GM18951 (cell line): Measurements from ENCODE around the gene CLCNKA.

Experiments
- POLR2A ChIP-seq: IDR thresholded peaks from 4 replicates; pipeline ENCODE4 v1.6.1; 2011; ENCODE audit warnings: mild to moderate bottlenecking; ENCODE audit not compliant: insufficient read length, insufficient read depth; ENCODE audit errors: extremely low read depth
- in situ Hi-C: fragments of 300-500 bp; cut with MboI; formaldehyde crosslinking; loops from one replicate; pipeline ENCODE4 v1.12.0; 2022; ENCODE audit warnings: low sequenced_read_pairs, mixed read lengths, inconsistent platforms; ENCODE audit not compliant: unreplicated experiment

The CLCNKA gene

GRCh38 chr1:16083486-16083885, 61.6 kb downstream of the CLCNKA start:
- in situ Hi-C loops = loop anchor here (25.0 kb wide), 1 partner anchor 279 kb away; the partner anchor contains the start of genes FBXO42 and SZRD1
- TF ChIP-seq POLR2A = no peak
